ENCODE data around the gene OR12D1. TPM values are rescaled to one million over a fixed set of nuclear protein-coding genes. Genes with fewer than 3 reads are reported as not detected.

The OR12D1 gene
- total RNA-seq, 1 donor from 2014 or later, result not detected

DNA sequence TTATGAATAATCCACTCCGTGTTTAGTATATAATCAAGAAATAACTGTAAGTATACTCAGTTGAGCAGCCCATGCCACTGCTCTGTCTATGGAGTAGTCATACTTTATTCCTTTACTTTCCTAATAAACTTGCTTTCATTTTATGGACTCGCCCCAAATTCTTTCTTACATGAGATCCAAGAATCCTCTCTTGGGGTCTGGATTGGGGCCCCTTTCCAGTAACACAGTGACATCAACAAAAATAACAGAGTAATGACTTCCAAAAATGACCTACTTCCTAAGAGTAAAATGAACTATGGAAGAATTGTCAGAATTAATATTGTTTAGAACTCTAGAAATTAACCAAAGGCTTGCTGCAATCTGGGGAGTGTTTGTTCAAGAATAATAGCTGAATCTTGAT is 51.1 kb downstream of the OR12D1 start:
- DNase-seq, result no peak

DNA sequence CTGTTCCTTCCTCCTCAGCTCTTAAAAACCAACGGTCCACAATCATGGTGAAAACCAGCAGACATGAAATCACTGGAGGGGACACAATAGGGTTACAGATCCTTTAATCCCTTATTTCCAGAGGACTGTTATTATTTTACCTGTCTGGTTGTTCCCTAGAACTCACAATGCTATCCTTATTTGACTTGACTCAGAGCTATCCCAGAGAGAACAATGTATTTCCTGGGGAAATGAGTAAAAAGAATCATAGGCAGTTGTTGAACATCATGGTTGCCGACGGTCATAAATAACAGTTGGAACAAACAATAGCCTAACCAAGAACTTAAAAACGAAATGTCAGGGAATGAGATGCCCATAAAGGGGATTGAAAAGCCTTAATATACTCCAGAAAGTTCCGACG is 51.5 kb downstream of the OR12D1 start:
- DNase-seq, result no peak

Other genes with a start within 250 kb of the OR12D1 start
- not detected for gene OR2J2, start 244.0 kb upstream of the OR12D1 start, total RNA-seq
- gene OR14J1, start 113.2 kb upstream of the OR12D1 start, total RNA-seq, result not detected
- gene OR5V1, start 46.1 kb upstream of the OR12D1 start, total RNA-seq, result not detected
- gene OR12D3, start 39.6 kb upstream of the OR12D1 start, total RNA-seq, result not detected
- not detected for gene OR12D2, start 19.3 kb upstream of the OR12D1 start, total RNA-seq
- gene OR10C1, start 24.4 kb downstream of the OR12D1 start, total RNA-seq, result not detected
- gene OR11A1, start 42.1 kb downstream of the OR12D1 start, total RNA-seq, result not detected
- gene OR2H1, start 42.2 kb downstream of the OR12D1 start, total RNA-seq, result not detected
- gene MAS1L, start 73.0 kb downstream of the OR12D1 start, total RNA-seq, result 0.39 TPM
- gene UBD, start 144.8 kb downstream of the OR12D1 start, total RNA-seq, result not detected
- gene OR2H2, start 170.2 kb downstream of the OR12D1 start, total RNA-seq, result not detected
- 28.8 TPM for gene GABBR1, start 218.3 kb downstream of the OR12D1 start, total RNA-seq
- not detected for gene MOG, start 242.2 kb downstream of the OR12D1 start, total RNA-seq

Measured in skin of body (tissue), 2 donors.